MM.1S (cell line): ENCODE data around the gene EFCAB6.

Experiments used
- CTCF ChIP-seq: fragments of 300-600 bp; sonication (generic); IDR thresholded peaks from 2 replicates; pipeline ENCODE4 v1.5.1; 2016; ENCODE audit warnings: antibody characterized with exemption, low read length, mixed read lengths
- EZH2 ChIP-seq: fragments of 300-600 bp; sonication (generic); optimal IDR thresholded peaks from 2 replicates; pipeline ENCODE3; 2017; ENCODE audit warnings: low read depth, mild to moderate bottlenecking, antibody characterized with exemption, low read length, mixed read lengths
- EZH2phosphoT487 ChIP-seq: fragments of 300-600 bp; sonication (generic); IDR thresholded peaks from 2 replicates; pipeline ENCODE4 v1.6.1; 2018; ENCODE audit warnings: antibody characterized with exemption, low read length

GRCh38 chr22:43736651-43737050 is 75.5 kb downstream of the EFCAB6 start:
- no peak for TF ChIP-seq EZH2
- TF ChIP-seq CTCF = no peak
- TF ChIP-seq EZH2phosphoT487 = no peak
